Midbrain (tissue), 1 donor: ENCODE results near the gene MACROH2A2.
"Not testable (repeated sequence)": the region's sequence is repeated elsewhere in the genome, so short reads cannot be mapped to it uniquely, and the experiment has no call there.

Source experiments
- DNase-seq: peaks from one replicate; lab custom pipeline; 2025; lab: John Stamatoyannopoulos, UW

Gene MACROH2A2

GRCh38 chr10:70158113-70158512, 105.5 kb downstream of the MACROH2A2 start:
- no peak for DNase-seq

- DNase-seq = not testable (repeated sequence)
Observed at GRCh38 chr10:70159366-70159765, 106.7 kb downstream of the MACROH2A2 start.

- no peak for DNase-seq
Observed at GRCh38 chr10:70160798-70161197, 108.2 kb downstream of the MACROH2A2 start.
